Rectal smooth muscle tissue (tissue), 1 donor: ENCODE measurements around the gene AFG3L2.

ENCODE experiments used
- H3K27ac ChIP-seq: one replicate; pipeline ENCODE4 v1.7.0; 2013; ENCODE audit warnings: low read depth, low read length, inconsistent platforms
- H3K27me3 ChIP-seq: one replicate; pipeline ENCODE4 v1.7.0; 2013; ENCODE audit warnings: low read length; ENCODE audit not compliant: control insufficient read depth, insufficient read depth
- H3K36me3 ChIP-seq: one replicate; pipeline ENCODE4 v1.7.0; 2013; ENCODE audit warnings: low read length; ENCODE audit not compliant: control insufficient read depth, insufficient read depth
- H3K4me1 ChIP-seq: one replicate; pipeline ENCODE4 v1.7.0; 2013; ENCODE audit warnings: low read length; ENCODE audit not compliant: control insufficient read depth, insufficient read depth
- H3K4me3 ChIP-seq: one replicate; pipeline ENCODE4 v1.7.0; 2013; ENCODE audit warnings: low read length
- H3K9ac ChIP-seq: one replicate; pipeline ENCODE4 v1.7.0; 2013; ENCODE audit warnings: low read length

Gene AFG3L2

DNA sequence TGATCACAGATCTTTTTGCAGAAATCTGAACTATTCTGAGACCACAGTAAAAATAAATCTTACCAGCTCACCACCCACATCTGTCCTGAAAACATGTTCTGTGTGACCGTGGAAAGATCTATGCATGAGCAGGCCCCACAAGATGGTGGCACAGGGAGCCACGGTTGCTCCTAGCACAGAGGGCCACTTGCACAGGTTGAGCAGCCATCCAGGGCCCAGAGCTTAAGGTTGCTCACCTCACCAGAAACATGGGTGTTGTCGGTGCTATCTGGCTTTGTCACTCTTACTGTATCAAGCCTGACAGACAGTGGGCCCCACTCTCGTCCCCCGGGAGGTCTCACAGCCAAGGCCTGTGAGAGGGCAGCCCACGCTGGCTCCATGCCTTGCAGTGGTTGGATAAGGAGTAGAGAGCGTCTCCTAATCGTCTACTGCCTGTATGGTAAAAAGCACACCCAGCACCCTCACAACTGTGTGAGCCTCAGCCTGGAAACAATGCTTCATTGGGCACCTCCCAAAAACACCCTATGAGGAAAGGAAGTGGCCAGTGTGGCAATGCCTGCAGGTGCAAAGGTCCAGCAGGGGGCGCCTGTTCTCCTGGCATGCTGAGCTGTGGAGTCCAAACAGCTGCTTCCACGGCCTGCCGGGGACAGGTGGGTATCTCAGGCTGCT, 49.4 kb downstream of the AFG3L2 start:
- Histone ChIP-seq H3K27me3 (no peaks in the 10 kb centered on the region), H3K9ac (no peak overlapping the region), H3K36me3 (peaks cover 37% of the 10 kb centered on the region), H3K27ac (peak overlapping the region; percentile 21), H3K4me1 (peaks cover 5% of the 10 kb centered on the region), H3K4me3 (no peak overlapping the region)

DNA sequence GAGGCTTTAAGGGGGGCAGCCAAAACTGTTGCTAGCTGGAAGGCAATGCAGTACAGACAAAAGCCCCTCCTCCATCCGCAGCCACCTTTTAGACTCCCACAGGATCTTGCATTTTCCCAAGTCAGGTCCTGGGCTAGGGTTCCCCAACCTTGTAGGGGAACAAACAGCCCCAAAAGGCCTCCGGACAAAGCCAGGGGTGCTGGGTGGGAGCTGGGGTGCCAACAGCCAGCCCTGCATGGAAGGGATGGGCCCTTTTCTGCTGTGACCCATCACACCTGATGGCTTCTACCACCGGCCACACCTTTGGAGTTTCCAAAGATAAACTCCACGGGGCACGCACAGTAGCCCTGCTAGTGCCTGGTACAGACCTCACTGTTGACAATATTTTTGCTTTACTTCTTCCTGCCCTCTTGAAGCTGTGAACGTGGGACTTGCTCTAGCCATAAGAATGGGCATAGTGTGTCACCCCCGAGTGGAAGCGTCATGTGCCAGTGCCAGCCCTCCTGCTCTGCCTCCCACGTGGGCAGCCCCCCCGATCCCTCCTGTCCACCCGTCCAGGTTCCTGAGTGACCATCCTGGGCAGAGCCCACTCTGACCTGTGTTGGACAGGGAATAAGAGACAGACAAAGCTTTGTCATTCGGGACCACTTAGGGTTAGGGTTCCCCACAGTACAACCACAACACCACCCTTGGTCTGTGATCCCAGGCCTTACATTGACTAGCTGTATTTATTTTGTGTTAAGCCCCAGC, 50.1 kb downstream of the AFG3L2 start:
- no peak overlapping the region for H3K27ac ChIP-seq
- H3K27me3 ChIP-seq, result no peaks in the 10 kb centered on the region
- H3K4me1 ChIP-seq, result peaks cover 5% of the 10 kb centered on the region
- H3K4me3 ChIP-seq, result no peak overlapping the region
- H3K36me3 ChIP-seq, result peaks cover 37% of the 10 kb centered on the region
- H3K9ac ChIP-seq, result no peak overlapping the region

DNA sequence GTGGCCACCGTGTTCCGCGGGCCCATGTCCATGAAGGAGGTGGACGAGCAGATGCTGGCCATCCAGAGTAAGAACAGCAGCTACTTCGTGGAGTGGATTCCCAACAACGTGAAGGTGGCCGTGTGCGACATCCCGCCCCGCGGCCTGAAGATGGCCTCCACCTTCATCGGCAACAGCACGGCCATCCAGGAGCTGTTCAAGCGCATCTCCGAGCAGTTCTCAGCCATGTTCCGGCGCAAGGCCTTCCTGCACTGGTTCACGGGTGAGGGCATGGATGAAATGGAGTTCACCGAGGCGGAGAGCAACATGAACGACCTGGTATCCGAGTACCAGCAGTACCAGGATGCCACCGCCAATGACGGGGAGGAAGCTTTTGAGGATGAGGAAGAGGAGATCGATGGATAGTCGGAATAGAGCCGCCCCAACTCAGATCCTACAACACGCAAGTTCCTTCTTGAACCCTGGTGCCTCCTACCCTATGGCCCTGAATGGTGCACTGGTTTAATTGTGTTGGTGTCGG, 51.2 kb downstream of the AFG3L2 start:
- peaks cover 41% of the 10 kb centered on the region for H3K36me3 ChIP-seq
- peaks cover 5% of the 10 kb centered on the region for H3K4me1 ChIP-seq

DNA sequence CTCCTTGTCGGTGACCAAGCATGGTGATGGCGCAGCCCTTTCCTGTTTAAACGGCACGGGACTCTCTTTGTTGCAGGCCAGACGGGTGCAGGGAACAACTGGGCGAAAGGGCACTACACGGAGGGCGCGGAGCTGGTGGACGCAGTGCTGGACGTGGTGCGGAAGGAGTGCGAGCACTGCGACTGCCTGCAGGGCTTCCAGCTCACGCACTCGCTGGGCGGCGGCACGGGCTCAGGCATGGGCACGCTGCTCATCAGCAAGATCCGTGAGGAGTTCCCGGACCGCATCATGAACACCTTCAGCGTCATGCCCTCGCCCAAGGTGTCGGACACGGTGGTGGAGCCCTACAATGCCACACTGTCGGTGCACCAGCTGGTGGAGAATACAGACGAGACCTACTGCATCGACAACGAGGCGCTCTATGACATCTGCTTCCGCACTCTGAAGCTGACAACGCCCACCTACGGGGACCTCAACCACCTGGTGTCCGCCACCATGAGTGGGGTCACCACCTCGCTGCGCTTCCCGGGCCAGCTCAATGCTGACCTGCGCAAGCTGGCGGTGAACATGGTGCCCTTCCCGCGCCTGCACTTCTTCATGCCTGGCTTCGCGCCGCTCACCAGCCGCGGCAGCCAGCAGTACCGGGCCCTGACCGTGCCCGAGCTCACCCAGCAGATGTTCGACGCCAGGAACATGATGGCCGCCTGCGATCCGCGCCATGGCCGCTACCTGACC, 51.9 kb downstream of the AFG3L2 start:
- Histone ChIP-seq H3K27ac (no peak overlapping the region), H3K36me3 (peaks cover 41% of the 10 kb centered on the region), H3K27me3 (no peaks in the 10 kb centered on the region), H3K4me1 (peaks cover 5% of the 10 kb centered on the region), H3K4me3 (no peak overlapping the region), H3K9ac (no peak overlapping the region)

More for the DNA sequence above, 51.2 kb downstream of the AFG3L2 start:
- Histone ChIP-seq H3K27ac (no peak overlapping the region), H3K9ac (no peak overlapping the region), H3K27me3 (no peaks in the 10 kb centered on the region), H3K4me3 (no peak overlapping the region)

DNA sequence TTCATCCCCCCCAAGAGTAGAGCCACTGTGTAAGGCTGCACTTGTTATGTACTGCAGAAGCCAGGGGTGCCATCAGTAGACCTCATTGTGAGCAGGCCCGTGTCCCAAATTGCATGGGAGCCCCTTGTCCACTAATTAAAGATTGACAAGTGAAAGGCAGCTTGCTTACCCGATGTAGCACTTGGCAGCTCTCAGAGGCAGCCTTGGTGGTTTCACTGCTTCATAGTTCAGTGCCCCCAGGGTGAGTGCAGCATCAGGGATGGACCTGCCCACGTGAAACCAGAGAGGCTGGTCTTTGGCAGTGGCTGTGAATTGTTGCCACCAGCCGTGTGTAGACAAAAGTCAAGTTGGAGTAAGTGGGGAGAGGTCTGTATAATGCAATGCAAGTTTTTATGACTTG, 55.7 kb downstream of the AFG3L2 start:
- Histone ChIP-seq H3K4me3 (no peak overlapping the region), H3K27me3 (no peaks in the 10 kb centered on the region), H3K4me1 (peaks cover 20% of the 10 kb centered on the region), H3K9ac (no peak overlapping the region), H3K36me3 (peaks cover 20% of the 10 kb centered on the region), H3K27ac (no peak overlapping the region)

DNA sequence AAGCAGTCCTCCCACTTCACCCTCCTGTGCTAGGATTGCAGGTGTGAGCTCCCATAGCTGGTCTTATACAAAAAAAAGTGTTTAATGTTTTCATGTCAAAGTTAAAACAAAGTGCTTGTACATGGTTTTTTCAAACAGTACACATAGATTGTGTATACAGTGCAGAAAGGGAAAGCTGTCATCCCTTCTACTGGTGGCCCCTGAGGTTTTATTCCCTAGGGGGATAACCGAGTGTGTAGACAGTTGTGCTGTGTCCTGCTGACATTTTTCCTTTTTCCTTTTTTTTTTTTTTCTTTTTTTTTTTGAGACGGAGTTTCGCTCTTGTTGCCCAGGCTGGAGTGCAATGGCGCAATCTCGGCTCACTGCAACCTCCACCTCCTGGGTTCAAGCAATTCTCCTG, 58.2 kb downstream of the AFG3L2 start:
- no peak overlapping the region for H3K9ac ChIP-seq
- peak overlapping the region; percentile 84 for H3K27ac ChIP-seq
- peaks cover 45% of the 10 kb centered on the region for H3K4me1 ChIP-seq
- peaks cover 7% of the 10 kb centered on the region for H3K36me3 ChIP-seq
- H3K27me3 ChIP-seq, result no peaks in the 10 kb centered on the region
- H3K4me3 ChIP-seq, result no peak overlapping the region

DNA sequence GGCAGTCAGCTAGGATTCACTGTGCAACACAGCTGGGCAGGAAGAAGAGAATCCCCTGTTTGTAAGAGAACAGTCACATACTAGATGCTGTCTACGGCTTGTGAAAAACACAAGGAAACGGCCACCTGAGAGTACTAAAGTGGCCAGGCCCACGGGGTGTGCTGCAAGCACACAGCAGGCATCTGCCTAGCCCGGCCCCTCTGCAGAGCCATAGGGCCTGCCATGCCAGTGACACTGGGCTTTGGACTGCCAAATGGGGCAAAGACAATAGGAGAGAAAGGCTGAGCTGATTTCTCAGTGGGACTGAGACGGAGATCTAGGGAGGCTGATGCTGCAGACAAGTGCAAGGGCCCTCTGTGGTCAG, 58.7 kb downstream of the AFG3L2 start:
- Histone ChIP-seq H3K4me1 (peaks cover 45% of the 10 kb centered on the region), H3K9ac (no peak overlapping the region), H3K27ac (peak overlapping the region; percentile 84), H3K4me3 (no peak overlapping the region), H3K27me3 (no peaks in the 10 kb centered on the region), H3K36me3 (peaks cover 7% of the 10 kb centered on the region)

DNA sequence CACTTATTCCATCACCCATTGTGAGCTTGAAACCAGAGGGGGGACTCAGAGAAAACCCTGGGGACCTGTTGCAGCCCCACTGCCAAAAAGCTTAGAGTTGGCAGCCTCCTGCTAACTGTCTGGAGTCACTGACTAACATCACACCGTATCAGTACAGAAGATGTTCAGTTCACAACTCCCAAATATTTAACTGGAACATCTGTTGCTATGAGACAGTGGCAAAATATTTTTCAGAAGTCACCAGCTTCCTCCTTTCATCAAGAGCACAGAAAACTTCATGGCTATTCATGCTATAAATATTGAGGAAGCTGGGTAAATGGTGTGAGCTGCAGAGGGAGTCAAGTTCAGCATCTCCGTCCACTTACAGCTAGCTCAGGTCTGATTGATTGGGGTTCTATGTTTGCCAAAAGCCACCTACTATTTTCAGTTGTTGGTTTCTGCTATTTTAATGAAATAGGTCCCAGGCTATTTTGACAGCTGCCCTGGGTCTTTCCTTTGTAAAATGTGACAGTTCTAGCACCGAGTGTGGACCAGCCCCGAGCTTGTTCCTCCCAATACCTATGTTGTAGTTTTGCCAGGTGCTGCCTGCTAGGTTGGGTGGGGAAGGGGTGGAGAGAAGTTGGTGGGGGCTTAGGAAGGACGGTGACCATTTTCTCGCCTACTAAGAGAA, 59.2 kb downstream of the AFG3L2 start:
- H3K4me1 ChIP-seq, result peaks cover 49% of the 10 kb centered on the region
- H3K27me3 ChIP-seq, result no peaks in the 10 kb centered on the region
- H3K4me3 ChIP-seq, result no peak overlapping the region
- no peak overlapping the region for H3K9ac ChIP-seq
- H3K27ac ChIP-seq, result peak overlapping the region; percentile 84
- peaks cover 7% of the 10 kb centered on the region for H3K36me3 ChIP-seq

DNA sequence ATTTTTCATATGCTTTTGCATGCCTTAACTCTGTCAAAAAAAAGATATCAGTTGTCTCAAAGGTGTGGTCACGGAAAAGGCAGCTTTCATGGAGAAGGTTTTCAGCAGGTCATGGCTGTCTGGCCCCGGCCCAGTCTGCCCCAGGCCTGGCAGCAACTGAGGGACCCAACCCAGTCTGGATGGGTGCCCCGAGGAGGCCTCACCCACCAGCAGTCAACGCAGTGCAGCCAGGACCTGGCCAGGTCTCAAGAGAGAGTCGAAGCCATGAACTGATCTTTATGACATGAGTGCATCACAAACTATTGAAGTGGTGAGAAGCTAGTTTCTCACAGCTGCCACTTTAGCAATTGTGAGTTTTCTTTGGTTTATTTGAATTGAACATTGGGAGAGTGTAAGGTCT, 61.1 kb downstream of the AFG3L2 start:
- Histone ChIP-seq H3K4me1 (peaks cover 49% of the 10 kb centered on the region), H3K27me3 (no peaks in the 10 kb centered on the region), H3K9ac (no peak overlapping the region), H3K36me3 (peaks cover 3% of the 10 kb centered on the region), H3K27ac (peak overlapping the region; percentile 84), H3K4me3 (no peak overlapping the region)

DNA sequence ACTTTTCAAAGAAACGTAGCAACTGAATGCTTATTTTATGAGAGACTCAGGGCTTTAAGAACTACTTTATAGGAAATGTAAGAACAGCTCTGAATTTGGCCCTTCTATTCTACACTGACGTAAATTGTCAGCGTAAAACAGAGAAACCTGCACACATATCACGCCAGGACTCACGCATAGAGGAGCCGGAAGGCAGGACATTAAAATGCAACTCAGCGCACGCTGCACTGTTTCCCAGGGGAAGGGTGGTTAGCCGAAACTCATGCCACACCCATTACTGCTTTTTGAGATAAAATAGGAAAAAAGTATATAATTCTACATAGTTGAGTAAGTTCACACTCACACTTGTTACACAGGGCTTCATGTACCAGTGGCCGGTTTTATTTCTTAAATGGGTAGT, 61.5 kb downstream of the AFG3L2 start:
- H3K27ac ChIP-seq, result peak overlapping the region; percentile 84
- peaks cover 51% of the 10 kb centered on the region for H3K4me1 ChIP-seq
- no peak overlapping the region for H3K9ac ChIP-seq
- no peak overlapping the region for H3K4me3 ChIP-seq
- peaks cover 3% of the 10 kb centered on the region for H3K36me3 ChIP-seq
- H3K27me3 ChIP-seq, result no peaks in the 10 kb centered on the region

DNA sequence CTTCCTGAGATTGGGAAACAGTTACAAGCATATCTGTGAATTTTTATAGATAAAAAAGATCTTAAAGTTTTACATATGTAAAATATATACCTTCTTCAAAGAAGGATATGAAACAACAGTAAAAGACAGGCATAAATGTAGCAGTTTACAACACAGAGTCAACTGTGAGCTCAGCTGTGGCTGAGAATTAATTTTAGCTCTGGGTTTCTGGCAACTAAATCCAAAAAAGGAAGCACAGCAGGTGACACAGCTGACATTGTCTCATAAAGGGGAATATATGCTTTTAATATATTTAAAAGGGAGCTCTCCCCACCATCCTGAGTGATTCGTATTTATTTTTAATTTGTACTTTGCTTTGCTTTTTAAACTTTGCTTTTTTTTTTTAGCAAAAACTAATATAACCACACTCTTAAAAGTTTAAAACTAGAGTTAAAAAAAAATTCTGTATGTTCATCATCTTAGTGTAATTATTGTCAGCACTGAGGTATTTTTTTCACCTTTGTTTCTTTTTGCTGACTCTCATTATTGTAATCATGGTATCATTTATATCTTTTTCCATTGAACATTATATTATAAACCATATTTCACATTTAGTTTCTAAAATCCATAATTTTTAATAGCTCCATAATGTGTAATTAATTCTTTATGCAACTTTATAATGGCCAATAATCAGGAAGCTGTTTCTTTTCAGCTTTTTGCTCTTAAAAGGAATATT, 62.3 kb downstream of the AFG3L2 start:
- peaks cover 55% of the 10 kb centered on the region for H3K4me1 ChIP-seq
- no peaks in the 10 kb centered on the region for H3K27me3 ChIP-seq
- no peak overlapping the region for H3K4me3 ChIP-seq
- H3K27ac ChIP-seq, result peak overlapping the region; percentile 84
- no peak overlapping the region for H3K9ac ChIP-seq
- H3K36me3 ChIP-seq, result peaks cover 3% of the 10 kb centered on the region
